C4-2B (cell line): ENCODE results near the gene ZNF521.

Experiments
- ZFX ChIP-seq: fragments of 450-650 bp; IDR thresholded peaks from 2 replicates; pipeline ENCODE4 v1.6.1; 2017
- TF ChIP-seq, protein P1 (sequence below): fragments of 450-650 bp; conservative IDR thresholded peaks from 2 replicates; pipeline ENCODE4 v1.5.1; 2017; ENCODE audit warnings: mild to moderate bottlenecking

DNA sequence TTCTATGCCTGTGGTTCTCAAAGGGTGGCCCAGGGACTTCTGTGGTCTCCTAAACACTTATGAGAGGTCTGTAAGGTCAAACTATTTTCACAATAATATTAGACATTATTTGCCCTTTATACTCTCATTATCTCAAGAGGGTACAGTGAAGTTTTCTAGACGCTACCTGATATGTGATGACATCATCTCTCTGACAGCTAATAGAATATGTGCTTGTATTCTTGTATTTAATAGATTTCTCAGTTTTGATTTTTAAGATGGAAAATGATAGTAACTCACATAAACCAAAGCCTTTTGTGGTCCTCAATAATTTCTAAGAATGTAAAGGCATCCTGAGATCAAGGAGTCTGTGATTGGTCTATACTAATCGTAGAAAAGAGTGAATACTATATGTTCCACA lies 265.1 kb downstream of the ZNF521 start:
- TF ChIP-seq, protein P1, sequence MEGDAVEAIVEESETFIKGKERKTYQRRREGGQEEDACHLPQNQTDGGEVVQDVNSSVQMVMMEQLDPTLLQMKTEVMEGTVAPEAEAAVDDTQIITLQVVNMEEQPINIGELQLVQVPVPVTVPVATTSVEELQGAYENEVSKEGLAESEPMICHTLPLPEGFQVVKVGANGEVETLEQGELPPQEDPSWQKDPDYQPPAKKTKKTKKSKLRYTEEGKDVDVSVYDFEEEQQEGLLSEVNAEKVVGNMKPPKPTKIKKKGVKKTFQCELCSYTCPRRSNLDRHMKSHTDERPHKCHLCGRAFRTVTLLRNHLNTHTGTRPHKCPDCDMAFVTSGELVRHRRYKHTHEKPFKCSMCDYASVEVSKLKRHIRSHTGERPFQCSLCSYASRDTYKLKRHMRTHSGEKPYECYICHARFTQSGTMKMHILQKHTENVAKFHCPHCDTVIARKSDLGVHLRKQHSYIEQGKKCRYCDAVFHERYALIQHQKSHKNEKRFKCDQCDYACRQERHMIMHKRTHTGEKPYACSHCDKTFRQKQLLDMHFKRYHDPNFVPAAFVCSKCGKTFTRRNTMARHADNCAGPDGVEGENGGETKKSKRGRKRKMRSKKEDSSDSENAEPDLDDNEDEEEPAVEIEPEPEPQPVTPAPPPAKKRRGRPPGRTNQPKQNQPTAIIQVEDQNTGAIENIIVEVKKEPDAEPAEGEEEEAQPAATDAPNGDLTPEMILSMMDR: no peak
- no peak for TF ChIP-seq ZFX
